Fibroblast of skin of left quadriceps (primary cell): ENCODE data around the gene ARAP1.

Experiments
- DNase-seq, 2 experiments: peaks; one replicate each; pipeline ENCODE4 v3.0.0-alpha.2; 2013; ENCODE audit warnings: low read depth in 2 of 2

Gene ARAP1

GRCh38 chr11:72743321-72744221, 8.6 kb downstream of the ARAP1 start:
- DNase-seq, result no peak

- DNase-seq, result no peak
Measured at GRCh38 chr11:72742513-72743320, 9.5 kb downstream of the ARAP1 start.

- no peak for DNase-seq
Measured at GRCh38 chr11:72741849-72742512, 10.2 kb downstream of the ARAP1 start.

GRCh38 chr11:72741429-72741833, 10.8 kb downstream of the ARAP1 start:
- DNase-seq, result no peak

GRCh38 chr11:72740562-72741428, 11.4 kb downstream of the ARAP1 start:
- DNase-seq, result no peak

GRCh38 chr11:72740060-72740424, 12.2 kb downstream of the ARAP1 start:
- no peak for DNase-seq

- DNase-seq, result no peak
Measured at GRCh38 chr11:72739240-72740059, 12.8 kb downstream of the ARAP1 start.

GRCh38 chr11:72738199-72739141, 13.7 kb downstream of the ARAP1 start:
- DNase-seq, result no peak

- no peak for DNase-seq
Measured at GRCh38 chr11:72737336-72737735, 14.9 kb downstream of the ARAP1 start.

- DNase-seq, result no peak
Measured at GRCh38 chr11:72736452-72737069, 15.6 kb downstream of the ARAP1 start.

- DNase-seq, result no peak
Measured at GRCh38 chr11:72735495-72736027, 16.6 kb downstream of the ARAP1 start.

- DNase-seq, result no peak
Measured at GRCh38 chr11:72732329-72732728, 19.9 kb downstream of the ARAP1 start.

GRCh38 chr11:72730737-72731136, 21.5 kb downstream of the ARAP1 start:
- DNase-seq, result no peak

- DNase-seq, result no peak
Measured at GRCh38 chr11:72730243-72730642, 22.0 kb downstream of the ARAP1 start.

- no peak for DNase-seq
Measured at GRCh38 chr11:72727521-72727920, 24.7 kb downstream of the ARAP1 start.

GRCh38 chr11:72726266-72727220, 25.7 kb downstream of the ARAP1 start:
- DNase-seq, result no peak

GRCh38 chr11:72725724-72726028, 26.5 kb downstream of the ARAP1 start:
- no peak for DNase-seq
